Stimulated activated CD4-positive, alpha-beta T cell treated with anti-CD3 and anti-CD28 coated beads, TNF-alpha, amount 100 ng/mL, for 4 hours (primary cell): ENCODE measurements around the gene SEC24D.

Experiments used
- DNase-seq, 3 experiments: peaks; one replicate each; pipeline ENCODE4 v3.0.0-alpha.2; 2020; ENCODE audit warnings: low read depth in 3 of 3

The SEC24D gene

GRCh38 chr4:118716304-118716703 is 119.6 kb downstream of the SEC24D start:
- no peak for DNase-seq

- DNase-seq: no peak
Measured at GRCh38 chr4:118714682-118715081, 121.2 kb downstream of the SEC24D start.

GRCh38 chr4:118712872-118713271 is 123.1 kb downstream of the SEC24D start:
- no peak for DNase-seq

GRCh38 chr4:118711052-118711451 is 124.9 kb downstream of the SEC24D start:
- no peak for DNase-seq

- no peak for DNase-seq
Measured at GRCh38 chr4:118703118-118703517, 132.8 kb downstream of the SEC24D start.

- DNase-seq: peak; percentile 70 to 80 (median 70)
Measured at GRCh38 chr4:118684873-118685811, 150.8 kb downstream of the SEC24D start, which contains the start of gene METTL14. Gene METTL14, plus strand, starts transcription at chr4:118685392. Its CDS starts 143 bp downstream, at chr4:118685535.

GRCh38 chr4:118683513-118683912 is 152.4 kb downstream of the SEC24D start:
- DNase-seq: no peak

- DNase-seq: no peak
Measured at GRCh38 chr4:118682928-118683327, 153.0 kb downstream of the SEC24D start.

GRCh38 chr4:118680808-118681207 is 155.1 kb downstream of the SEC24D start:
- DNase-seq: no peak

GRCh38 chr4:118676128-118676527 is 159.8 kb downstream of the SEC24D start:
- no peak for DNase-seq
